ENCODE results near the gene CTAG1A. TPM values are rescaled to one million over a fixed set of nuclear protein-coding genes. Genes with fewer than 3 reads are reported as not detected.

CTAG1A gene
- total and polyA plus RNA-seq, 8 donors, result not detected

Small RNA genes lying within 50 kb of the gene (small RNA-seq; reads per million reads assigned to genes)
- gene AC244090.1 (0 reads per million in 4 donors), gene AC244107.2 (0 reads per million in 4 donors)

Other genes starting within 250 kb of the CTAG1A start
- gene FLNA, start 210.5 kb upstream of the CTAG1A start, total RNA-seq, result 1,000 to 10,000 TPM in 4 of 5 donors, 100 to 1,000 TPM in 1; 638 to 3,511 (median 2,572) TPM
- 1,000 to 10,000 TPM in 1 of 3 donors, 100 to 1,000 TPM in 1, 10 to 100 TPM in 1; 89.2 to 1,461 (median 171) TPM for gene FLNA, start 210.5 kb upstream of the CTAG1A start, polyA plus RNA-seq
- 100 to 1,000 TPM in 1 of 5 donors, 10 to 100 TPM in 4; 24.2 to 117 (median 38.5) TPM for gene EMD, start 205.8 kb upstream of the CTAG1A start, total RNA-seq
- 100 to 1,000 TPM in 1 of 3 donors, 10 to 100 TPM in 2; 62.9 to 135 (median 97.8) TPM for gene EMD, start 205.8 kb upstream of the CTAG1A start, polyA plus RNA-seq
- 1,000 to 10,000 TPM in 4 of 5 donors, 100 to 1,000 TPM in 1; 783 to 3,421 (median 2,020) TPM for gene RPL10, start 186.8 kb upstream of the CTAG1A start, total RNA-seq
- 1,000 to 10,000 TPM; 5,802 to 8,616 (median 6,179) TPM for gene RPL10, start 186.8 kb upstream of the CTAG1A start, polyA plus RNA-seq
- 10 to 100 TPM; 12.5 to 48.7 (median 26.3) TPM for gene DNASE1L1, start 175.9 kb upstream of the CTAG1A start, total RNA-seq
- gene DNASE1L1, start 175.9 kb upstream of the CTAG1A start, polyA plus RNA-seq, result 10 to 100 TPM; 15.9 to 18.2 (median 16.0) TPM
- 100 to 1,000 TPM in 2 of 5 donors, 10 to 100 TPM in 3; 12.7 to 202 (median 84.6) TPM for gene TAFAZZIN, start 173.6 kb upstream of the CTAG1A start, total RNA-seq
- gene TAFAZZIN, start 173.6 kb upstream of the CTAG1A start, polyA plus RNA-seq, result 10 to 100 TPM; 19.4 to 59.9 (median 21.8) TPM
- 10 to 100 TPM; 13.4 to 69.3 (median 26.6) TPM for gene ATP6AP1, start 156.5 kb upstream of the CTAG1A start, total RNA-seq
- gene ATP6AP1, start 156.5 kb upstream of the CTAG1A start, polyA plus RNA-seq, result 10 to 100 TPM; 16.8 to 49.6 (median 34.9) TPM
- 100 to 1,000 TPM in 2 of 5 donors, 10 to 100 TPM in 3; 46.4 to 178 (median 93.3) TPM for gene GDI1, start 148.0 kb upstream of the CTAG1A start, total RNA-seq
- 10 to 100 TPM; 45.7 to 61.8 (median 59.1) TPM for gene GDI1, start 148.0 kb upstream of the CTAG1A start, polyA plus RNA-seq
- gene FAM50A, start 141.0 kb upstream of the CTAG1A start, total RNA-seq, result 10 to 100 TPM; 16.7 to 79.4 (median 55.4) TPM
- 100 to 1,000 TPM in 2 of 3 donors, 10 to 100 TPM in 1; 82.2 to 162 (median 157) TPM for gene FAM50A, start 141.0 kb upstream of the CTAG1A start, polyA plus RNA-seq
- 100 to 1,000 TPM in 2 of 5 donors, 10 to 100 TPM in 2, 1 to 10 TPM in 1; 9.9 to 296 (median 35.5) TPM for gene PLXNA3, start 126.9 kb upstream of the CTAG1A start, total RNA-seq
- 1 to 10 TPM; 2.3 to 7.6 (median 6.0) TPM for gene PLXNA3, start 126.9 kb upstream of the CTAG1A start, polyA plus RNA-seq
- 1 to 10 TPM in 4 of 5 donors, not detected in 1; 2.7 to 8.4 (median 5.0) TPM for gene LAGE3, start 105.9 kb upstream of the CTAG1A start, total RNA-seq
- 10 to 100 TPM; 18.2 to 29.0 (median 22.6) TPM for gene LAGE3, start 105.9 kb upstream of the CTAG1A start, polyA plus RNA-seq
- gene UBL4A, start 98.5 kb upstream of the CTAG1A start, total RNA-seq, result 10 to 100 TPM in 4 of 5 donors, 1 to 10 TPM in 1; 8.0 to 50.1 (median 19.8) TPM
- 10 to 100 TPM; 22.5 to 34.4 (median 32.1) TPM for gene UBL4A, start 98.5 kb upstream of the CTAG1A start, polyA plus RNA-seq
- 100 to 1,000 TPM in 1 of 5 donors, 10 to 100 TPM in 2, 1 to 10 TPM in 2; 4.9 to 175 (median 13.2) TPM for gene SLC10A3, start 94.5 kb upstream of the CTAG1A start, total RNA-seq
- 10 to 100 TPM in 2 of 3 donors, 1 to 10 TPM in 1; 9.5 to 16.7 (median 12.5) TPM for gene SLC10A3, start 94.5 kb upstream of the CTAG1A start, polyA plus RNA-seq
- 10 to 100 TPM; 21.9 to 34.4 (median 24.1) TPM for gene FAM3A, start 68.9 kb upstream of the CTAG1A start, total RNA-seq
- gene FAM3A, start 68.9 kb upstream of the CTAG1A start, polyA plus RNA-seq, result 10 to 100 TPM; 36.3 to 61.7 (median 49.0) TPM
- 10 to 100 TPM; 10.3 to 41.7 (median 30.3) TPM for gene G6PD, start 38.3 kb upstream of the CTAG1A start, total RNA-seq
- gene G6PD, start 38.3 kb upstream of the CTAG1A start, polyA plus RNA-seq, result 10 to 100 TPM; 15.6 to 22.7 (median 19.1) TPM
- 10 to 100 TPM in 3 of 5 donors, 1 to 10 TPM in 2; 7.6 to 22.6 (median 14.8) TPM for gene IKBKG, start 37.5 kb upstream of the CTAG1A start, total RNA-seq
- 10 to 100 TPM; 16.8 to 24.3 (median 18.5) TPM for gene IKBKG, start 37.5 kb upstream of the CTAG1A start, polyA plus RNA-seq
- not detected for gene CTAG1B, start 34.1 kb downstream of the CTAG1A start, total RNA-seq
- not detected for gene CTAG1B, start 34.1 kb downstream of the CTAG1A start, polyA plus RNA-seq
- not detected for gene CTAG2, start 68.4 kb downstream of the CTAG1A start, total RNA-seq
- 1 to 10 TPM in 1 of 3 donors, not detected in 2; 2.9 TPM for gene CTAG2, start 68.4 kb downstream of the CTAG1A start, polyA plus RNA-seq
- gene GAB3, start 165.9 kb downstream of the CTAG1A start, total RNA-seq, result 10 to 100 TPM in 1 of 5 donors, 1 to 10 TPM in 2, under 1 TPM in 1, not detected in 1; 0.58 to 11.0 (median 5.2) TPM
- 1 to 10 TPM in 1 of 3 donors, under 1 TPM in 2; 0.93 to 1.7 (median 0.95) TPM for gene GAB3, start 165.9 kb downstream of the CTAG1A start, polyA plus RNA-seq
- gene DKC1, start 177.7 kb downstream of the CTAG1A start, total RNA-seq, result 100 to 1,000 TPM in 1 of 5 donors, 10 to 100 TPM in 3, 1 to 10 TPM in 1; 5.8 to 113 (median 37.6) TPM
- gene DKC1, start 177.7 kb downstream of the CTAG1A start, polyA plus RNA-seq, result 10 to 100 TPM; 20.5 to 25.5 (median 24.0) TPM
- 10 to 100 TPM in 2 of 5 donors, 1 to 10 TPM in 3; 3.5 to 26.4 (median 9.3) TPM for gene MPP1, start 220.4 kb downstream of the CTAG1A start, total RNA-seq
- 10 to 100 TPM in 1 of 3 donors, 1 to 10 TPM in 2; 9.0 to 12.8 (median 9.0) TPM for gene MPP1, start 220.4 kb downstream of the CTAG1A start, polyA plus RNA-seq
- not detected for gene SMIM9, start 249.5 kb downstream of the CTAG1A start, total RNA-seq
- gene SMIM9, start 249.5 kb downstream of the CTAG1A start, polyA plus RNA-seq, result not detected